HG02798 (cell line): ENCODE data around the gene TMEM108.

Experiments
- ATAC-seq: cut with Tn5 transposase; IDR thresholded peaks from one replicate; pipeline ENCODE4 v1.9.1; 2021; ENCODE audit warnings: mild to moderate bottlenecking; ENCODE audit not compliant: unreplicated experiment, poor library complexity

Gene TMEM108

GRCh38 chr3:133053532-133053931 is 15.3 kb downstream of the TMEM108 start:
- ATAC-seq = no peak

DNA sequence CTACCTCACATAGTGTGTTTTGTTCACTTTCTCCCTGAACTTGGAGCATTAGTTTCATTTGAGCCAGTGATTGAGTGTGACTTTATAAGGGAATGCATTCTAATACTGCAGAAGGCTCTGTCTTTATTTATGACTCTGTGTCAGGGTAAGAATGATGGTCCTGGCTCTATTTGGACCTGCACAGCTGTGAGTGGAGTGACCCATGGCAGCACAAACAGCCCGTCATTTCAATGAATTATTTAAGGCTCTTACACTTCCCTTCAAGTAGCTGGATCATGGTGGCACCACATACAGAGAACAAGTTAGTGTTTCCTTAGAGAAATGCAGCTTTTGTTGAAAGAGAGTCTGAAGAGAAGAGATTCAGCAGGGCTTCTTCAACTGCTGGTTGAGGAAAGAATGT is 16.4 kb downstream of the TMEM108 start:
- no peak for ATAC-seq

DNA sequence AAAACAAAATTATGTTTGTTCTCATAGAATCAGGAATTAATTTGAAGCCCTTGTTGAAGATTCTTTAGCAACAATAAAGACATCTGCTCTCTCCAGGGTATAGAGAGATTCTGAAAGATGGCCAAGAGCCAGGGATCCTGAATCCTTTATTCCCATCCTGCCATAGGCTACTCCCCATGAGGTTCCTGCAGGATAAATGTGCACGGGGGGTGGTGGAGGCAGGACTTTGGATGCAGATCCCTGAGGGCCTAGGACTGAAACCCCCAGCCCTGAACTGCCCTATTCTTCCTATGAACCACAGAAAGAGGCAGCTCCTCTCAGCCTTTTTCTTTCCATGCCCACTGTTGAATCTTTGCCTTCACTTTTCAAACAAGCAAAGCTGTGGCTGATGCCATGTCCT is 17.1 kb downstream of the TMEM108 start:
- ATAC-seq = no peak

DNA sequence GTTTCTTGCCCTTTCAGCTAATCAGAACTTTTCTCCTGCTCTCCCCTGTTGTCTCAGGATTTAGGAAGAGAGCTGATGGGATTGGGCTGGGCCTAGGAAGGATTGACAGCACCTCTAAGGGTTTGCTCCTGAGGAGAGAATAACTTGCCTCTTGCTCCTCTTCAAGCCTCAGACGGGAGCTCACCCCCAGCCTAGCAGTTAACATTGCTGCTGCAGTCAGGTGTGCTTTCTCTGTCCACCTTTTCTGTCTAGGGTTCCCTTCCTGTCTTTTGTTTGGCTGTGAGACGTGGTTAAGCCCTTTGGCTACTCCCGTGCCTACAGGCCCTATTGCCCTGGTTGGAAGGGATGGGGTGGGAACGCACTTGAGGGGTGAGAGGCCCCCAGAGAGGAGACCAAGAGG is 20.1 kb downstream of the TMEM108 start:
- no peak for ATAC-seq

GRCh38 chr3:133058831-133059230 is 20.6 kb downstream of the TMEM108 start:
- no peak for ATAC-seq

GRCh38 chr3:133065193-133065961 is 27.2 kb downstream of the TMEM108 start:
- no peak for ATAC-seq

DNA sequence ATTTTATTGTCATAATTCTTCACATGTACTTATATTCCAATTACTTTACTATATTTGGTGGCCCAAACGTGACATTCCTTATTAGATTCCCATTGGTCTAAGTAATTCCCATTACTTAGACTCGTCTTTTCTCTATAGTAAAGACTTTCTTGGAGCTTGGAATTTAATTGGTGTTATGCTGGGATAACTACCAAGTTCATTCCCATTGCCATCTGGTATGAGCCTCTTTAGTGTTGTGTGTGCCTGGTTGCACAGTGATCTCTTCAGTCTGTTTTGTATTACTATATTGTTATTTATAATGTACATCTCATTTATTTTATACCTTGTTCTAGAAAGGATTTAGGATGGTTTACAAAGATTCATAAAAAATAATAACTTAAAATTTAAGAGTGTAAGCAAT is 27.8 kb downstream of the TMEM108 start:
- no peak for ATAC-seq

GRCh38 chr3:133069556-133070286 is 31.5 kb downstream of the TMEM108 start:
- no peak for ATAC-seq

DNA sequence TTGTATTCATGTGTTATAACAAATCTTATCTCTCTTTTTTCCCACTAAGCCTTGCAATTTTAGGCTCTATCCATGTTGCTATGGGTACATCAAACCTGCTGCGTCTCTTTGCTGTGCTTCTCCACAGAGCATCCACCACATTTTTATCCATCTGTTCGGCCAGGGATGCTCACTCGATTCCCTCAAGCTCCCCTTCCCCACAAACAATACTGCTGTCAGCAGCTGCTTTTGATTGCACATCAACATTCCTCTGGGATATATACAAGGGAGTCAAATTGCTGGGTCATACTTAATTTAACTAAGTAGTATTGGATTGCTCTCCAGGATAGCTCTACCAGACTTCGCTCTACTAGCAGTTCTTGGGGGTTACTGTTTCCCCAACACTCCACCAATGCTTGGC is 36.8 kb downstream of the TMEM108 start:
- no peak for ATAC-seq

GRCh38 chr3:133077688-133078087 is 39.5 kb downstream of the TMEM108 start:
- ATAC-seq = no peak

DNA sequence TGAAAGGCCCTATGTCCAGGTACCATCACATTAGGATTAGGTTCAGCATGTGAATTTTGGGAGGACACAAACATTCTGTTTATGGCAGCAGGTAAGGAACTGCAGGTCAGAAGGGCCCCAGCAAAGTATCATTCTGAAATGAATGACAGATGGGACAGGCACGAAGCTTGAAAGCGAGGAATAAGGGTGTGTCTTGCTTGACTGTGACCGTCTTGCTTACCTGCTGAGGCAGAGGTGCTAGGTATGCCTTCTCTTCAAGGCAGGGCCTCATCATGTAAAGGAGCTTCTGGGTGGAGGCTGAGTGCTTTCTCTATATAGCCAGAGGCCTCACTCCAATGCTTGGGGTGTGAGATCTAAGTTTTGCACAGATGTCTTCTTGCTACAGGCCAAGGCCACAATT is 41.4 kb downstream of the TMEM108 start:
- no peak for ATAC-seq

GRCh38 chr3:133081016-133081415 is 42.8 kb downstream of the TMEM108 start:
- ATAC-seq = no peak

DNA sequence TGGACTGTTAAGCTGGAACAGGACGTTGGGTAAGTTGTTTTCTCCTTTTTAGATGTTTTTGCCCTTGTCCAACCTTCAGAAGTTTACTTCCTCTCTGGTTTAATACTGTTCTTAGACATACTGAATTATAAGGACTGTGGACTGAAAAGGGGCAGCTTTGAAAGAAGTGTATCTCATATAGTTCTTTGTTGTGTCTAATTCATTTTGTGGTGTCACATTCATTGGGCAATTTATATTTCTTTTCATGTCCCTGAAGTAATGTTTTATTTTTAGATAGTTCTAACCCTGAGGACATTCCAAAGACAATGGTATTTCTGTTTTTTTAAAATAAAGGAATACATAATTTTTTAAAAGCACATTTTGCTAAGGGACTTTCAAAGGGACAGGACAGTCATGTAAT is 45.2 kb downstream of the TMEM108 start:
- ATAC-seq = no peak

DNA sequence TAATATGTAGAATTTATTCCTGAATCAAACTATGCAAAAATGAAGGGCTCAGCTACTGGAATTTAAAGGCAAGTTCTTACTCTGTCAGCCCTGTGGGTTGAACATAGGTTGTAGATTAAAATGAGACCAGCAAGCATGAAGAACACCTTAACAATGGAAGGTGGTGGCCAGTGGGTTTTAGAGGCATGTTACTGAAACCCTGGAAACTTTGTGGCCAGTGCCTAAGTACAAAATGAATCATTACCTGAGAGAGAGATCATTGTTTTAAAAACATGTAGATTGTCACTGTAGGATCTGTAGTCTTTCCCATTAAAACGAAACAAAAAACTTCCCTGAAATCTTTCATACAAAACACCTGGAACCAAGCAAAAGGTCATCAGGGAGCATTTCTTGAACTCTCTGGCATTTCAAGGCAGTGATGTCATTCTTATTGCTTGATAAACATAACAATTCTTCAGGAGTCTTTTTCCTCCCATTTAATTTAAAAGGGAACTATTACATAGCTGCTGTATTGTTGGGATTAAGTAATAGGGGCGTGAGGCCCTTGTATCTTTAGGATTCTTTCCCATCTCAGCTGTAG is 51.8 kb downstream of the TMEM108 start:
- ATAC-seq = no peak

DNA sequence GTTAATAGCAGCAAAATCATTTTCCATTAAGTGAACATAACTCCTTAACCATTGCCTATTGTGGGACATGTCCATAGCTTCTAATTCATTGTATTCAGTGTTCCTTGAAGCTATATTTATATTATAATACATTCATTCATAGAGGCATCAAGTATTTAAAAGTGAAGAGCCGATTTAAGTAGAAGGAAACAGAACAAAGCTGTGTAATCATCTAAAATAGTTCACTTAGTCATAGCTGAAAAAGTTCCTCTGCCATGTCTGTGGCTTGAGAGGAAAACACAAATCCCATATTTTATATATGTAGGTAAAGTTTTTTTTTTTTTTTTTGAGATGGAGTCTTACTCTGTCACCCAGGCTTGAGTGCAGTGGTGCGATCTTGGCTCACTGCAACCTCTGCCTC is 54.5 kb downstream of the TMEM108 start:
- ATAC-seq = no peak

- ATAC-seq = no peak
Measured at GRCh38 chr3:133093366-133093765, 55.2 kb downstream of the TMEM108 start.

- ATAC-seq = no peak
Measured at GRCh38 chr3:133096900-133097613, 58.9 kb downstream of the TMEM108 start.

DNA sequence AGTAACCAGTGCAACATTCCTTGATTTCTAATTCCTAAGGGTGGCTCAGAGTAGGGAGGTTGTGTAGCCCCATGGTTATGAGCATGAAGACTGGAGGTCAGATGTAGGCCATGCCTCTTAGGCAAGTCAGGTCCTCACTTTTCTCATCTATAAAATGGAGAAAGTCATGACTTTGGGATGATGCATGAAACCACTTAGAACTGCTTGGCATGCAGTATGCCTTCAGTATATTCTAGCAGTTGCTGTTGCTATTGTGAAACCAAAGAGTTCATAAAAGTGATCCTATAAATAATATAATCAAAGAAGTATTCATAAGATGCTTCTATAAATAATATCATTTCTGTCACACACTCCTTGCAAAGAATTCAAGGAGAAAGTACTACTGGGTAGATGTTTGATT is 65.5 kb downstream of the TMEM108 start:
- no peak for ATAC-seq

- ATAC-seq = no peak
Measured at GRCh38 chr3:133106169-133106568, 68.0 kb downstream of the TMEM108 start.

GRCh38 chr3:133112666-133113065 is 74.5 kb downstream of the TMEM108 start:
- ATAC-seq = no peak

DNA sequence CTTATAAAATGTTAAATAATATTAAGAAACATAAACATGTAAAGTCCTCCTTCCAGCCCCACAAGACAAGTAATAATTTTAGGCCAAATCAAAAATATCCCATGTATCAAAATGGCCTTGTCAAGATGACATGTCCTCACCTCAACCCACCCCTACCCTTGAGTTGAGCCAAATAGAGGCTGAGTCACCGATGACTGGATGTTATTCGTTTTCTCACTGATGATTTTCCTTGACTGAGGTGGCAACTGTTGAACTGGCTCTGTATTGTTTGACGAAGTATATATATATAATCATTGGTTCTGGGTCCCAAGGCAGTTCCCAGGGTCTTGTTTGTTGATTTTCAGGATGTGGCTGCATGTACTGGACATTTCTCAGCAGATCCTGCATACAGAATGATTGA is 75.3 kb downstream of the TMEM108 start:
- ATAC-seq = no peak
